Measurements from ENCODE around the gene ANKDD1A. TPM values are rescaled to one million over a fixed set of nuclear protein-coding genes. Genes with fewer than 3 reads are reported as not detected.

ANKDD1A gene
- total RNA-seq, 1 donor from 2014 or later, result 2.6 TPM

GRCh38 chr15:64951777-64952418 lies 40.2 kb downstream of the ANKDD1A start:
- Histone ChIP-seq H3K4me1 (ENCODE audit: control insufficient read depth in 3 of 3, insufficient read depth in 3 of 3, low read length in 3 of 3) (no peaks in the 10 kb centered on the region), H3K9me3 (ENCODE audit: control insufficient read depth in 3 of 3, low read length in 3 of 3) (no peaks in the 10 kb centered on the region), H3K9ac (ENCODE audit: low read depth in 1 of 3, low read length in 3 of 3) (no peak overlapping the region), H3K36me3 (ENCODE audit: control insufficient read depth in 3 of 3, insufficient read depth in 3 of 3, low read length in 3 of 3) (peaks cover 3 to 16% (median 8%) of the 10 kb centered on the region in 3 donors), H3K27me3 (ENCODE audit: control insufficient read depth in 3 of 3, insufficient read depth in 3 of 3, low read length in 3 of 3) (no peaks in the 10 kb centered on the region), H3K27ac (ENCODE audit: low read depth, low read length) (no peak overlapping the region), H3K4me3 (ENCODE audit: low read length in 3 of 3) (no peak overlapping the region)

DNA sequence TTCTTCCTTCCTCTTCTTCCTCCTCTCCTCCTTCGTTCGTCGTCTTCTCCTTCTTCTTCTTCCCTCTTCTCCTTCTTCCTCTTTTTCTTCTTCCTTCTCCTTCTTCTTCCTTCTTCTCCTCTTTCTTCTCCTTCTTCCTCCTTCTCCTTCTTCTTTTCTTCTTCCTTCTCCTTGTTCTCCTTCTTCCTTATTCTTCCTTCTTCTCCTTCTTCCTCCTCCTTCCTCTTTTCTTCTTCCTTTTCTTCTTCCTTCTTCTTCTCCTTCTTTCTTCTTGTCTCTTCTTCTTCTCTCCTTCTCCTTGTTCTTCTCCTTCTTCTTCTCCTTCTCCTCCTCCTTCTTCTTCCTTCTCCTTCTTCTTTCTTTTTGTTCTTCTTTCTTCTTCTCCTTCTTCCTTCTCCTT lies 42.7 kb downstream of the ANKDD1A start:
- no peak overlapping the region for H3K27ac ChIP-seq (ENCODE audit: low read depth, low read length)
- H3K27me3 ChIP-seq (ENCODE audit: control insufficient read depth in 3 of 3, insufficient read depth in 3 of 3, low read length in 3 of 3), result no peaks in the 10 kb centered on the region
- H3K36me3 ChIP-seq (ENCODE audit: control insufficient read depth in 3 of 3, insufficient read depth in 3 of 3, low read length in 3 of 3), result peaks cover 9 to 32% (median 22%) of the 10 kb centered on the region in 3 donors
- no peak overlapping the region for H3K4me3 ChIP-seq (ENCODE audit: low read length in 3 of 3)
- no peaks in the 10 kb centered on the region for H3K9me3 ChIP-seq (ENCODE audit: control insufficient read depth in 3 of 3, low read length in 3 of 3)
- H3K4me1 ChIP-seq (ENCODE audit: control insufficient read depth in 3 of 3, insufficient read depth in 3 of 3, low read length in 3 of 3), result no peaks in the 10 kb centered on the region
- no peak overlapping the region for H3K9ac ChIP-seq (ENCODE audit: low read depth in 1 of 3, low read length in 3 of 3)

- Histone ChIP-seq H3K27me3 (ENCODE audit: control insufficient read depth in 3 of 3, insufficient read depth in 3 of 3, low read length in 3 of 3) (no peaks in the 10 kb centered on the region), H3K27ac (ENCODE audit: low read depth, low read length) (no peak overlapping the region), H3K9me3 (ENCODE audit: control insufficient read depth in 3 of 3, low read length in 3 of 3) (no peaks in the 10 kb centered on the region), H3K4me1 (ENCODE audit: control insufficient read depth in 3 of 3, insufficient read depth in 3 of 3, low read length in 3 of 3) (no peaks in the 10 kb centered on the region), H3K36me3 (ENCODE audit: control insufficient read depth in 3 of 3, insufficient read depth in 3 of 3, low read length in 3 of 3) (peaks cover 39 to 73% (median 61%) of the 10 kb centered on the region in 3 donors), H3K4me3 (ENCODE audit: low read length in 3 of 3) (no peak overlapping the region), H3K9ac (ENCODE audit: low read depth in 1 of 3, low read length in 3 of 3) (no peak overlapping the region)
Observed at GRCh38 chr15:64959128-64959527, 47.4 kb downstream of the ANKDD1A start.

DNA sequence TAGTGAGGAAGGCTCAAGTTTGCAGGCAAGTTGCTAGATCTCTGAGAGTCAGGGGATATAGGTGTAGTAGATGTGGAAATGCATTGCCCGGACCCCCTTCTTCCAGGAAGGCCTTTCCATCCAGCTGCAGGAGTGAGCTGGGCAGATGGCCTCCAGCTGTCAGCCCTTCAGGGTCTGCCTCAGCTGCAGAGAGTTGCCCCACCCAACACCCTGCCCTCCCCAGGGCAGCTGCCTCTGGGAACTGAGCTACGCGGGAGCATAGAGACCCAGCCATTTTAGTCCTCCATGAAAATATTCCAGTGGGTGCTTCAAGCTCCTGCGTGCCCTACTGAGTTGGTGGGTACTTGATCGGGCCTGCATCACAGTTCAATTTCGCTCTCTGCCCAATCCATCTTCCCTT lies 48.5 kb downstream of the ANKDD1A start:
- peaks cover 47 to 80% (median 68%) of the 10 kb centered on the region in 3 donors for H3K36me3 ChIP-seq (ENCODE audit: control insufficient read depth in 3 of 3, insufficient read depth in 3 of 3, low read length in 3 of 3)
- no peaks in the 10 kb centered on the region for H3K4me1 ChIP-seq (ENCODE audit: control insufficient read depth in 3 of 3, insufficient read depth in 3 of 3, low read length in 3 of 3)
- no peaks in the 10 kb centered on the region for H3K9me3 ChIP-seq (ENCODE audit: control insufficient read depth in 3 of 3, low read length in 3 of 3)
- no peak overlapping the region for H3K27ac ChIP-seq (ENCODE audit: low read depth, low read length)
- no peaks in the 10 kb centered on the region for H3K27me3 ChIP-seq (ENCODE audit: control insufficient read depth in 3 of 3, insufficient read depth in 3 of 3, low read length in 3 of 3)
- no peak overlapping the region for H3K9ac ChIP-seq (ENCODE audit: low read depth in 1 of 3, low read length in 3 of 3)
- H3K4me3 ChIP-seq (ENCODE audit: low read length in 3 of 3), result no peak overlapping the region

- no peak overlapping the region for H3K27ac ChIP-seq (ENCODE audit: low read depth, low read length)
- peaks cover 48 to 75% (median 64%) of the 10 kb centered on the region in 3 donors for H3K36me3 ChIP-seq (ENCODE audit: control insufficient read depth in 3 of 3, insufficient read depth in 3 of 3, low read length in 3 of 3)
- no peak overlapping the region for H3K4me3 ChIP-seq (ENCODE audit: low read length in 3 of 3)
- no peaks in the 10 kb centered on the region for H3K9me3 ChIP-seq (ENCODE audit: control insufficient read depth in 3 of 3, low read length in 3 of 3)
- H3K27me3 ChIP-seq (ENCODE audit: control insufficient read depth in 3 of 3, insufficient read depth in 3 of 3, low read length in 3 of 3), result no peaks in the 10 kb centered on the region
- H3K9ac ChIP-seq (ENCODE audit: low read depth in 1 of 3, low read length in 3 of 3), result no peak overlapping the region
- H3K4me1 ChIP-seq (ENCODE audit: control insufficient read depth in 3 of 3, insufficient read depth in 3 of 3, low read length in 3 of 3), result no peaks in the 10 kb centered on the region
Observed at GRCh38 chr15:64961013-64961412, 49.3 kb downstream of the ANKDD1A start.

DNA sequence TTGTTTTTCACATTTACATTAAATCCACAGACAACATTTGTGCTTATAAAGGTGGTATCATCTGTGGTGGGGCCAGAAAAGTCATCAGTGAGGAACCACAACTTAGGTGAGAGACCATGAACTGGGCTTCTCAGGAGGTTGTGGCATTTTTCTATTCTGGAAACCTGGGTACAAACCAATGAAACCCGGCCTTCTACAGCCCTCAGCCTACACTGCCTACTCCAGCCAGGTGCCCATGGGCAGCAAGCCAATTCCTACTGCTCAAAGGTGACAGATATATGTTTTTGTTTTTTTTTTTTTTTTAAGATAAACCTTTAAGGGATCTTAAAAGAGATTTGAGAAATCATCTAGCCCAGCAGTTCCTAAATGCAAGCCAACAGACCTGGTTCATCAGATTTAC lies 57.7 kb downstream of the ANKDD1A start:
- Histone ChIP-seq H3K9ac (ENCODE audit: low read depth in 1 of 3, low read length in 3 of 3) (no peak overlapping the region), H3K27ac (ENCODE audit: low read depth, low read length) (no peak overlapping the region), H3K27me3 (ENCODE audit: control insufficient read depth in 3 of 3, insufficient read depth in 3 of 3, low read length in 3 of 3) (no peaks in the 10 kb centered on the region), H3K36me3 (ENCODE audit: control insufficient read depth in 3 of 3, insufficient read depth in 3 of 3, low read length in 3 of 3) (peaks cover 23 to 46% (median 43%) of the 10 kb centered on the region in 3 donors), H3K9me3 (ENCODE audit: control insufficient read depth in 3 of 3, low read length in 3 of 3) (no peaks in the 10 kb centered on the region), H3K4me1 (ENCODE audit: control insufficient read depth in 3 of 3, insufficient read depth in 3 of 3, low read length in 3 of 3) (no peaks in the 10 kb centered on the region), H3K4me3 (ENCODE audit: low read length in 3 of 3) (no peak overlapping the region)

- H3K27ac ChIP-seq (ENCODE audit: low read depth, low read length), result no peak overlapping the region
- no peak overlapping the region for H3K4me3 ChIP-seq (ENCODE audit: low read length in 3 of 3)
- no peak overlapping the region for H3K9ac ChIP-seq (ENCODE audit: low read depth in 1 of 3, low read length in 3 of 3)
- no peaks in the 10 kb centered on the region for H3K27me3 ChIP-seq (ENCODE audit: control insufficient read depth in 3 of 3, insufficient read depth in 3 of 3, low read length in 3 of 3)
- no peaks in the 10 kb centered on the region for H3K4me1 ChIP-seq (ENCODE audit: control insufficient read depth in 3 of 3, insufficient read depth in 3 of 3, low read length in 3 of 3)
- no peaks in the 10 kb centered on the region for H3K9me3 ChIP-seq (ENCODE audit: control insufficient read depth in 3 of 3, low read length in 3 of 3)
- peaks cover 16 to 42% (median 40%) of the 10 kb centered on the region in 3 donors for H3K36me3 ChIP-seq (ENCODE audit: control insufficient read depth in 3 of 3, insufficient read depth in 3 of 3, low read length in 3 of 3)
Observed at GRCh38 chr15:64970698-64971097, 59.0 kb downstream of the ANKDD1A start.

DNA sequence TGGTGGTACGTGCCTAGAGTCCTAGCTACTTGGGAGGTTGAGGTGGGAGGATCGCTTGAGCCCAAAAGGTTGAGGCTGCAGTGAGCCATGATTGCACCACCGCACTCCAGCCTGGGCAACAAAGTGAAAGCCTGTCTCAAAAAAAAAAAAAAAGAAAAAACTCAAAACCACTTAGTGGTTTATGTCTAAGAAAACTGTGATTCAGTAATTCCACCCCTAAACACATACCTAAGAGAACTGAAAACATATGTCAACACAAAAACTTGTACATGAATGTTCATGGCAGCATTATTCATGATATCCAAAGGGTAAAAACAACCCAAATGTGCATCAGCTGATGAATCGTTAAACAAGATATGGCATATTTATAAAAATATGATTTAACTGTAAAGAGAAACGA lies 63.7 kb downstream of the ANKDD1A start:
- no peaks in the 10 kb centered on the region for H3K9me3 ChIP-seq (ENCODE audit: control insufficient read depth in 3 of 3, low read length in 3 of 3)
- H3K4me1 ChIP-seq (ENCODE audit: control insufficient read depth in 3 of 3, insufficient read depth in 3 of 3, low read length in 3 of 3), result no peaks in the 10 kb centered on the region
- peaks cover 18 to 52% (median 43%) of the 10 kb centered on the region in 3 donors for H3K36me3 ChIP-seq (ENCODE audit: control insufficient read depth in 3 of 3, insufficient read depth in 3 of 3, low read length in 3 of 3)
- no peak overlapping the region for H3K9ac ChIP-seq (ENCODE audit: low read depth in 1 of 3, low read length in 3 of 3)
- no peaks in the 10 kb centered on the region for H3K27me3 ChIP-seq (ENCODE audit: control insufficient read depth in 3 of 3, insufficient read depth in 3 of 3, low read length in 3 of 3)
- H3K4me3 ChIP-seq (ENCODE audit: low read length in 3 of 3), result no peak overlapping the region
- no peak overlapping the region for H3K27ac ChIP-seq (ENCODE audit: low read depth, low read length)

- Histone ChIP-seq H3K36me3 (ENCODE audit: control insufficient read depth in 3 of 3, insufficient read depth in 3 of 3, low read length in 3 of 3) (peaks cover 17 to 36% (median 32%) of the 10 kb centered on the region in 3 donors), H3K4me3 (ENCODE audit: low read length in 3 of 3) (no peak overlapping the region), H3K27ac (ENCODE audit: low read depth, low read length) (no peak overlapping the region), H3K9ac (ENCODE audit: low read depth in 1 of 3, low read length in 3 of 3) (no peak overlapping the region), H3K9me3 (ENCODE audit: control insufficient read depth in 3 of 3, low read length in 3 of 3) (no peaks in the 10 kb centered on the region), H3K27me3 (ENCODE audit: control insufficient read depth in 3 of 3, insufficient read depth in 3 of 3, low read length in 3 of 3) (no peaks in the 10 kb centered on the region), H3K4me1 (ENCODE audit: control insufficient read depth in 3 of 3, insufficient read depth in 3 of 3, low read length in 3 of 3) (peaks cover 0 to 3% (median 0%) of the 10 kb centered on the region in 3 donors)
Observed at GRCh38 chr15:64979252-64979710, 67.6 kb downstream of the ANKDD1A start.

DNA sequence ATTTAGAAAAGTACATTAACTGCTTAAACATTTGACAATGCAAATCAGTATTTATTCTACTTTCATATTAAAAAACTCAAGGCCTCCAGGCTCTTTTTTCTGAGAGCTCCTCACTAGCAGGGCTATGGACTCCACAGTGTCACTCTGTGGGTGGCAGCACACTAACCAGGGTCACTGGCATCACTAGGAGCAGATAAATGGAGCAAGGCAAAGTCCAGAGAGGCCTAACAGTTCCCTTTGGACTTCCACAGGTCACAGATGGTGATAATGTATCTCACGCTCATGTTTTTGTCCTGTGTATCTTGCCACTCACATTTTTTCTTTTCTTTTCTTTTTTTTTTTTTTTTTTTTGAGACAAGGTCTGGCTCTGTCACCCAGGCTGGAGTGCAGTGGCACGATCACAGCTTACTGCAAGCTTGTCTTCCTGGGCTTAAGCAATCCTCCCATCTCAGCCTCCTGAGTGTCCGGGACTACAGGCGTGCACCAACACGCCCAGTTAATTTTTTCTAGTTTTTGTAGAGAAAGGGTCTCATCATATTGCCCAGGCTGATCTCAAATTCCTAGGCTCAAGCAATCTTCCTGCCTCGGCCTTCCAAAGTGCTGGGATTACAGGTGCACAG lies 70.2 kb downstream of the ANKDD1A start:
- Histone ChIP-seq H3K27ac (ENCODE audit: low read depth, low read length) (no peak overlapping the region), H3K4me1 (ENCODE audit: control insufficient read depth in 3 of 3, insufficient read depth in 3 of 3, low read length in 3 of 3) (peaks cover 0 to 6% (median 3%) of the 10 kb centered on the region in 3 donors), H3K4me3 (ENCODE audit: low read length in 3 of 3) (no peak overlapping the region), H3K36me3 (ENCODE audit: control insufficient read depth in 3 of 3, insufficient read depth in 3 of 3, low read length in 3 of 3) (peaks cover 14 to 23% (median 23%) of the 10 kb centered on the region in 3 donors), H3K27me3 (ENCODE audit: control insufficient read depth in 3 of 3, insufficient read depth in 3 of 3, low read length in 3 of 3) (no peaks in the 10 kb centered on the region), H3K9me3 (ENCODE audit: control insufficient read depth in 3 of 3, low read length in 3 of 3) (no peaks in the 10 kb centered on the region), H3K9ac (ENCODE audit: low read depth in 1 of 3, low read length in 3 of 3) (peak overlapping the region in 2 of 3 donors; percentile 16 to 33)
